K562 (cell line): Measurements from ENCODE around the gene SPTLC3. TPM values are rescaled to one million over a fixed set of nuclear protein-coding genes. Genes with fewer than 3 reads are reported as not detected.

ENCODE experiments used
- ATAC-seq: fragments of 200-7000 bp; cut with Tn5 transposase; 3 replicates; pipeline ENCODE4 v1.9.1; 2020; ENCODE audit warnings: moderate library complexity
- BruUV-seq: library from RNA; stranded (reverse); fragments of 400-500 nt; replicated peaks from 2 replicates; lab custom pipeline; 2021; lab: Mats Ljungman, UMichigan
- CTCF ChIA-PET: fragments of 300-600 bp; formaldehyde crosslinking; extraction: SDS; loops from one replicate; lab custom pipeline; 2021; ENCODE audit warnings: low intra/inter-chr PET ratio; lab: Yijun Ruan, JAX
- POLR2A ChIA-PET: fragments of 300-600, 350-650 bp; sonication (Branson Sonifier 250); formaldehyde crosslinking; extraction: SDS; loops from one replicate; lab custom pipeline; 2021; ENCODE audit warnings: antibody characterized with exemption, inconsistent platforms; lab: Yijun Ruan, JAX
- DNase-seq, 4 experiments: peaks; one replicate each; pipeline versions ENCODE4 v3.0.0 to v3.0.0-alpha.2; 2011 to 2018; ENCODE audit warnings: low spot score in 3 of 4, mixed read lengths in 3 of 4; ENCODE audit errors: extremely low read depth in 1 of 4
- FAIRE-seq: peaks from 2 replicates; lab custom pipeline; 2011; peaks lifted over from hg19 to GRCh38; lab: Jason Lieb, UNC
- H2AFZ ChIP-seq: 2 replicates; pipeline ENCODE4 v1.6.0; 2011; ENCODE audit warnings: low read depth, low read length, control low read depth, inconsistent platforms
- H3K27ac ChIP-seq: fragments of 200-600 bp; 3 replicates; pipeline ENCODE4 v1.8.0; 2011; ENCODE audit warnings: low read depth, mild to moderate bottlenecking, control low read depth, inconsistent platforms, low read length, moderate library complexity, mixed read lengths; ENCODE audit errors: extremely low read depth
- H3K27me3 ChIP-seq, 2 experiments: fragments of 300-600 bp in 1 of 2; 2 replicates in 1 of 2; 3 replicates in 1 of 2; pipeline versions ENCODE4 v1.6.0 to v1.8.0; 2011; ENCODE audit warnings: inconsistent platforms in 2 of 2, low read length in 2 of 2, mild to moderate bottlenecking in 1 of 2, mixed read lengths in 1 of 2, moderate library complexity in 1 of 2; ENCODE audit not compliant: control insufficient read depth in 2 of 2, insufficient read depth in 2 of 2
- H3K36me3 ChIP-seq: fragments of 300-600 bp; 3 replicates; pipeline ENCODE4 v1.8.0; 2011; ENCODE audit warnings: mild to moderate bottlenecking, low read length, inconsistent platforms; ENCODE audit not compliant: control insufficient read depth, insufficient read depth
- H3K4me1 ChIP-seq, 2 experiments: fragments of 200-600 bp in 1 of 2; replicated peaks in 1 of 2; 2 replicates in 1 of 2; 3 replicates in 1 of 2; pipeline versions ENCODE4 v1.5.1 to v1.8.0; 2011; ENCODE audit warnings: inconsistent platforms in 2 of 2, low read length in 2 of 2, mild to moderate bottlenecking in 1 of 2, mixed read lengths in 1 of 2, moderate library complexity in 1 of 2; ENCODE audit not compliant: control insufficient read depth in 2 of 2, insufficient read depth in 2 of 2
- H3K4me2 ChIP-seq: 2 replicates; pipeline ENCODE4 v1.6.1; 2011; ENCODE audit warnings: low read length, control low read depth, inconsistent platforms, mixed read lengths; ENCODE audit not compliant: insufficient read depth
- H3K4me3 ChIP-seq: fragments of 200-600 bp; sonication (generic), shearing (Covaris generic); 2 replicates; pipeline ENCODE4 v1.5.1; 2016; ENCODE audit warnings: control low read depth, inconsistent platforms
- H3K79me2 ChIP-seq: fragments of 200-600 bp; 3 replicates; pipeline ENCODE4 v1.8.0; 2011; ENCODE audit warnings: low read length, inconsistent platforms; ENCODE audit not compliant: control insufficient read depth, insufficient read depth
- H3K9ac ChIP-seq, 2 experiments: 2 replicates each; pipeline versions ENCODE4 v1.6.0 to v1.6.1; 2011; ENCODE audit warnings: low read depth in 2 of 2, low read length in 2 of 2, control low read depth in 1 of 2, inconsistent platforms in 1 of 2, mild to moderate bottlenecking in 1 of 2, mixed read lengths in 1 of 2; ENCODE audit not compliant: insufficient read depth in 1 of 2
- H3K9me1 ChIP-seq: one replicate; pipeline ENCODE4 v1.6.0; 2011; ENCODE audit warnings: inconsistent platforms, mild to moderate bottlenecking, low read length, moderate library complexity; ENCODE audit not compliant: control insufficient read depth, insufficient read depth
- H3K9me3 ChIP-seq: replicated peaks from 2 replicates; pipeline ENCODE4 v1.5.1; 2011; ENCODE audit warnings: low read depth, low read length, inconsistent platforms; ENCODE audit not compliant: control insufficient read depth, insufficient read depth
- H4K20me1 ChIP-seq: replicated peaks from 2 replicates; pipeline ENCODE4 v1.6.1; 2011; ENCODE audit warnings: low read length, inconsistent platforms, mixed read lengths; ENCODE audit not compliant: control insufficient read depth, insufficient read depth
- ATF7 ChIP-seq: fragments of 450-650 bp; IDR thresholded peaks from 2 replicates; pipeline ENCODE4 v1.7.1; 2014; ENCODE audit warnings: mild to moderate bottlenecking, moderate library complexity
- E2F3 ChIP-seq: fragments of 250-450 bp; sonication (Bioruptor Pico); IDR thresholded peaks from 2 replicates; pipeline ENCODE4 v1.4.0; 2020; ENCODE audit warnings: mild to moderate bottlenecking
- ELF1 ChIP-seq: fragments of 200-800 bp; sonication (Bioruptor generic); IDR thresholded peaks from 2 replicates; pipeline ENCODE4 v1.6.1; 2016; ENCODE audit warnings: missing genetic modification characterization, missing compliant biosample characterization
- GABPB2 ChIP-seq: fragments of 250-450 bp; sonication (Bioruptor Pico); conservative IDR thresholded peaks from 2 replicates; pipeline ENCODE4 v1.5.1; 2021; ENCODE audit warnings: mild to moderate bottlenecking
- HNRNPLL ChIP-seq: fragments of 200-400 bp; formaldehyde crosslinking; IDR thresholded peaks from 2 replicates; pipeline ENCODE4 v1.6.1; 2017; ENCODE audit warnings: low read length, low read depth, mild to moderate bottlenecking; ENCODE audit not compliant: poor library complexity, severe bottlenecking
- NFATC3 ChIP-seq: fragments of 450-650 bp; IDR thresholded peaks from 2 replicates; pipeline ENCODE4 v1.6.1; 2017; ENCODE audit warnings: mild to moderate bottlenecking
- NRF1 ChIP-seq, 2 experiments: fragments of 450-650 bp; IDR thresholded peaks in 1 of 2; conservative IDR thresholded peaks in 1 of 2; 2 replicates each; pipeline ENCODE4 v1.6.1; 2014; ENCODE audit warnings: mild to moderate bottlenecking in 2 of 2
- PHTF2 ChIP-seq: fragments of 250-450 bp; sonication (Bioruptor Pico); IDR thresholded peaks from 2 replicates; pipeline ENCODE4 v1.5.0; 2021; ENCODE audit warnings: mild to moderate bottlenecking
- RFX7 ChIP-seq: fragments of 250-450 bp; sonication (Bioruptor Pico); IDR thresholded peaks from 2 replicates; pipeline ENCODE4 v1.5.1; 2021; ENCODE audit warnings: mild to moderate bottlenecking
- SMARCB1 ChIP-seq: IDR thresholded peaks from 2 replicates; pipeline ENCODE4 v1.6.1; 2011; ENCODE audit warnings: improper control_type of control experiment, low read depth; ENCODE audit not compliant: insufficient read length
- SNRNP70 ChIP-seq: fragments of 200-400 bp; formaldehyde crosslinking; optimal IDR thresholded peaks from 2 replicates; pipeline ENCODE3; 2017; ENCODE audit warnings: low read depth, low read length
- ZNF212 ChIP-seq: fragments of 450-650 bp; formaldehyde crosslinking; IDR thresholded peaks from 2 replicates; pipeline ENCODE4 v1.4.0; 2020; ENCODE audit warnings: mild to moderate bottlenecking
- WGBS: fragments of 100-300 bp; shearing (Covaris generic); methylation state at CpG from one replicate; pipeline ENCODE4 v1.1.6; 2016; ENCODE audit warnings: low coverage, mixed read lengths; ENCODE audit not compliant: insufficient coverage; ENCODE audit errors: missing lambda C conversion rate; 5-methylcytosine and 5-hydroxymethylcytosine counted together
- in situ Hi-C: fragments of 300-500 bp; cut with MboI; formaldehyde crosslinking; loops from 4 replicates; pipeline ENCODE4 v1.15.0; 2018; ENCODE audit warnings: inconsistent platforms, mixed read lengths
- intact Hi-C: fragments of 100-400 bp; cut with micrococcal nuclease; formaldehyde crosslinking; loops from 2 replicates; pipeline ENCODE4 v1.14.2; 2022
- polyA plus RNA-seq, 8 experiments: library from polyadenylated mRNA; depleted of rRNA in 4 of 8; stranded (reverse) in 5 of 8; unstranded in 3 of 8; fragments of >200 nt; fragmentation: Nextera tagmentation in 2 of 8; fragmentation: Illumina TruSeq in 1 of 8; extraction: Ambion mirVana in 2 of 8; extraction: Trizol in 1 of 8; gene quantifications; 2 replicates each; pipeline versions ENCODE4 v1.2.1 to v1.2.3, GENCODE V29; 2011 to 2014; ENCODE audit warnings: inconsistent platforms in 1 of 8, missing spikeins in 1 of 8
- total RNA-seq, 7 experiments: library from RNA; depleted of rRNA in 6 of 7; stranded (reverse); fragments of >200 nt in 6 of 7; fragmentation: Illumina TruSeq in 2 of 7; extraction: Trizol in 2 of 7; gene quantifications; 2 replicates each; pipeline versions ENCODE4 v1.2.1 to v1.2.3, GENCODE V29; 2011 to 2021; ENCODE audit warnings: low replicate concordance in 1 of 7
- TF ChIP-seq, protein P1 (sequence below): fragments of 150-350 bp; conservative IDR thresholded peaks from 2 replicates; pipeline ENCODE4 v1.6.1; 2014; ENCODE audit warnings: low read length
- TF ChIP-seq, protein P2 (sequence below): fragments of 250-450 bp; sonication (Bioruptor Pico); IDR thresholded peaks from 2 replicates; pipeline ENCODE4 v1.4.0; 2020; ENCODE audit warnings: borderline replicate concordance
- TF ChIP-seq, protein P3 (sequence below): fragments of 450-650 bp; IDR thresholded peaks from 2 replicates; pipeline ENCODE4 v1.6.1; 2017; ENCODE audit warnings: antibody characterized with exemption
- TF ChIP-seq, protein P4 (sequence below), 2 experiments: fragments of 450-650 bp in 1 of 2; sonication (generic) in 1 of 2; formaldehyde crosslinking; conservative IDR thresholded peaks; 2 replicates each; pipeline versions ENCODE4 v1.4.0 to v1.8.1; 2020 to 2022; ENCODE audit warnings: mild to moderate bottlenecking in 1 of 2, missing genetic modification reagents in 1 of 2

Gene SPTLC3
- total and polyA plus RNA-seq, 9 of the 15 experiments (the other 6 are each of a cell fraction or from before 2014, with no cell fraction given): not detected

DNA sequence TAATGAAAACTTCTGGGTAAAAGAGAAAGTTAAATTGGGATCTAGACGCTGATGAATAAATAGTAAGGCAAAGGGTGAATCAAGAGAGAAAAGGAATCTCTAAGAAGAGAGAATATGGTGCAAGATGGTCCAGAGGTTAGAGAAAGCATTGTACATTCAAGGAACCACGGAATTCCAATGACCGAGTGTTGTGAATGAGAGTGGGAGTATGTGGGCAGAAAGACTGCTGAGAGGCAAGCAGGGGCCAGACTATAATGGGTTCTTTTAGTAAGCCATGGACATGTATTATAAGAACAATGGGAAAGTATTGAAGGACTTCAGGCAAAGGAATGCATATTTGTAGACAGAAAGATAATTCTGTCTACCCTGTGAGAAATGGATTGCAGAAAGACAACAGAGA lies 45.2 kb downstream of the SPTLC3 start:
- Histone ChIP-seq H3K4me1 (no peaks in the 10 kb centered on the region), H3K36me3 (no peaks in the 10 kb centered on the region), H3K27ac (no peak overlapping the region), H3K9ac (no peak overlapping the region), H3K9me3 (no peaks in the 10 kb centered on the region), H2AFZ (no peak overlapping the region), H3K4me3 (no peak overlapping the region), H3K27me3 (no peaks in the 10 kb centered on the region), H3K4me2 (no peak overlapping the region), H4K20me1 (no peaks in the 10 kb centered on the region), H3K9me1 (no peaks in the 10 kb centered on the region), H3K79me2 (no peaks in the 10 kb centered on the region)
- in situ Hi-C loops: no loop called here
- BruUV-seq: no TSS peak
- CTCF ChIA-PET: no interaction called here
- FAIRE-seq (no peak), ATAC-seq (no peak), DNase-seq (no peak)
- intact Hi-C loops: no loop called here
- POLR2A ChIA-PET: no interaction called here
- WGBS: 3% methylated on average over 3 of the region's 3 CpGs
- TF ChIP-seq, protein P1, sequence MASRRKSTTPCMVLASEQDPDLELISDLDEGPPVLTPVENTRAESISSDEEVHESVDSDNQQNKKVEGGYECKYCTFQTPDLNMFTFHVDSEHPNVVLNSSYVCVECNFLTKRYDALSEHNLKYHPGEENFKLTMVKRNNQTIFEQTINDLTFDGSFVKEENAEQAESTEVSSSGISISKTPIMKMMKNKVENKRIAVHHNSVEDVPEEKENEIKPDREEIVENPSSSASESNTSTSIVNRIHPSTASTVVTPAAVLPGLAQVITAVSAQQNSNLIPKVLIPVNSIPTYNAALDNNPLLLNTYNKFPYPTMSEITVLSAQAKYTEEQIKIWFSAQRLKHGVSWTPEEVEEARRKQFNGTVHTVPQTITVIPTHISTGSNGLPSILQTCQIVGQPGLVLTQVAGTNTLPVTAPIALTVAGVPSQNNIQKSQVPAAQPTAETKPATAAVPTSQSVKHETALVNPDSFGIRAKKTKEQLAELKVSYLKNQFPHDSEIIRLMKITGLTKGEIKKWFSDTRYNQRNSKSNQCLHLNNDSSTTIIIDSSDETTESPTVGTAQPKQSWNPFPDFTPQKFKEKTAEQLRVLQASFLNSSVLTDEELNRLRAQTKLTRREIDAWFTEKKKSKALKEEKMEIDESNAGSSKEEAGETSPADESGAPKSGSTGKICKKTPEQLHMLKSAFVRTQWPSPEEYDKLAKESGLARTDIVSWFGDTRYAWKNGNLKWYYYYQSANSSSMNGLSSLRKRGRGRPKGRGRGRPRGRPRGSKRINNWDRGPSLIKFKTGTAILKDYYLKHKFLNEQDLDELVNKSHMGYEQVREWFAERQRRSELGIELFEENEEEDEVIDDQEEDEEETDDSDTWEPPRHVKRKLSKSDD: no peak
- TF ChIP-seq, protein P2, sequence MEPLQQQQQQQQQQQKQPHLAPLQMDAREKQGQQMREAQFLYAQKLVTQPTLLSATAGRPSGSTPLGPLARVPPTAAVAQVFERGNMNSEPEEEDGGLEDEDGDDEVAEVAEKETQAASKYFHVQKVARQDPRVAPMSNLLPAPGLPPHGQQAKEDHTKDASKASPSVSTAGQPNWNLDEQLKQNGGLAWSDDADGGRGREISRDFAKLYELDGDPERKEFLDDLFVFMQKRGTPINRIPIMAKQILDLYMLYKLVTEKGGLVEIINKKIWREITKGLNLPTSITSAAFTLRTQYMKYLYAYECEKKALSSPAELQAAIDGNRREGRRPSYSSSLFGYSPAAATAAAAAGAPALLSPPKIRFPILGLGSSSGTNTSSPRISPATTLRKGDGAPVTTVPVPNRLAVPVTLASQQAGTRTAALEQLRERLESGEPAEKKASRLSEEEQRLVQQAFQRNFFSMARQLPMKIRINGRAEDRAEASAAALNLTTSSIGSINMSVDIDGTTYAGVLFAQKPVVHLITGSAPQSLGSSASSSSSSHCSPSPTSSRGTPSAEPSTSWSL (CRISPR knock-in tag): no peak
- TF ChIP-seq ELF1 (tag) (no peak), NRF1 (conservative IDR thresholded peaks at IDR 0.05 in 1 of 2, IDR thresholded peaks at IDR 0.05 in 1 of 2) (no peak), GABPB2 (no peak), RFX7 (no peak), SMARCB1 (no peak), HNRNPLL (no peak), ATF7 (no peak), NFATC3 (no peak), PHTF2 (no peak), SNRNP70 (no peak), ZNF212 (CRISPR knock-in tag) (no peak), E2F3 (CRISPR knock-in tag) (no peak)
- TF ChIP-seq, protein P3, sequence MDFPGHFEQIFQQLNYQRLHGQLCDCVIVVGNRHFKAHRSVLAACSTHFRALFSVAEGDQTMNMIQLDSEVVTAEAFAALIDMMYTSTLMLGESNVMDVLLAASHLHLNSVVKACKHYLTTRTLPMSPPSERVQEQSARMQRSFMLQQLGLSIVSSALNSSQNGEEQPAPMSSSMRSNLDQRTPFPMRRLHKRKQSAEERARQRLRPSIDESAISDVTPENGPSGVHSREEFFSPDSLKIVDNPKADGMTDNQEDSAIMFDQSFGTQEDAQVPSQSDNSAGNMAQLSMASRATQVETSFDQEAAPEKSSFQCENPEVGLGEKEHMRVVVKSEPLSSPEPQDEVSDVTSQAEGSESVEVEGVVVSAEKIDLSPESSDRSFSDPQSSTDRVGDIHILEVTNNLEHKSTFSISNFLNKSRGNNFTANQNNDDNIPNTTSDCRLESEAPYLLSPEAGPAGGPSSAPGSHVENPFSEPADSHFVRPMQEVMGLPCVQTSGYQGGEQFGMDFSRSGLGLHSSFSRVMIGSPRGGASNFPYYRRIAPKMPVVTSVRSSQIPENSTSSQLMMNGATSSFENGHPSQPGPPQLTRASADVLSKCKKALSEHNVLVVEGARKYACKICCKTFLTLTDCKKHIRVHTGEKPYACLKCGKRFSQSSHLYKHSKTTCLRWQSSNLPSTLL: no peak
- TF ChIP-seq, protein P4, sequence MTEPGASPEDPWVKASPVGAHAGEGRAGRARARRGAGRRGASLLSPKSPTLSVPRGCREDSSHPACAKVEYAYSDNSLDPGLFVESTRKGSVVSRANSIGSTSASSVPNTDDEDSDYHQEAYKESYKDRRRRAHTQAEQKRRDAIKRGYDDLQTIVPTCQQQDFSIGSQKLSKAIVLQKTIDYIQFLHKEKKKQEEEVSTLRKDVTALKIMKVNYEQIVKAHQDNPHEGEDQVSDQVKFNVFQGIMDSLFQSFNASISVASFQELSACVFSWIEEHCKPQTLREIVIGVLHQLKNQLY (CRISPR knock-in tag; conservative IDR thresholded peaks at IDR 0.05): no peak
